Stimulated activated naive CD4-positive, alpha-beta T cell treated with Interleukin-2 at 50 U/mL for 16 hours (primary cell): ENCODE results near the gene NDUFB2.
"Not testable (repeated sequence)": the region's sequence is repeated elsewhere in the genome, so short reads cannot be mapped to it uniquely, and the experiment has no call there.

Source experiments
- DNase-seq: peaks from one replicate; lab custom pipeline; 2025; lab: John Stamatoyannopoulos, UW

NDUFB2 gene

DNA sequence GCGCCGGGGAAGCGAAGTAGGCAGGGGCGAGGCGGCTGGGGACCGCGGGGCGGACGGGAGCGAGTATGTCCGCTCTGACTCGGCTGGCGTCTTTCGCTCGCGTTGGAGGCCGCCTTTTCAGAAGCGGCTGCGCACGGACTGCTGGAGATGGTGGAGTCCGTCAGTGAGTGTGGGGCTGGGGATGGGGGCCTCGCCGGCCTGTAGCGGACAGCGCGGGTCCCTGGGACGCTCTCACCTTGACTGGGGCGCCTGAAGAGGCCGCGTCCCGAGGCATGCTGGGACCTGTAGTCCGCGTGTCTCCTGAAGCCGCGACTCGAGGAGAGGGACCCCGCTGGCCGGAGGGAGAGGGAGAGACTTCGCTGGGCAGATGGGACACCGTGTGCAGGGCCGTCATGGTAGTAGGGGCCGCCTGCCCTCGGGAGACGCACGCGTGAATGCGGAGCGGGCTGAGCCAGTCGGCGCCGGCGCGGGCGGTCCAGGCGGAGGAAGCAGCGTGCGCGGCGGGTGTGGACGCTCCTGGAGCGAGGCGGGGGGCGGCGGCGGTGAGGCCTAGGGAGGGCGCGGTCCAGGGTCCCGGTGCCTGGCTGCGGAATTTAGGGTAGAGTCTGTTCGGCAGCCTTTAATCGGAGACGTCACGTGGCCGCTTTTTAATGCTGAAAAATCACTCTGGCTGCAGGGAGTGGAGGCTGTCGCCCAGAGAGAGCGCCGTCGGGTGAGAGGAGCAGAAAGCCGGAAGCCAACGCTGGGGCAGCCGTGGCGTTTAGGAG lies at the start of gene NDUFB2:
Gene NDUFB2 (plus strand): TSS at position 29 of the 767 bp plus-strand sequence. CDS start 37 bp downstream, at position 66.
- peak; percentile 81 for DNase-seq

DNA sequence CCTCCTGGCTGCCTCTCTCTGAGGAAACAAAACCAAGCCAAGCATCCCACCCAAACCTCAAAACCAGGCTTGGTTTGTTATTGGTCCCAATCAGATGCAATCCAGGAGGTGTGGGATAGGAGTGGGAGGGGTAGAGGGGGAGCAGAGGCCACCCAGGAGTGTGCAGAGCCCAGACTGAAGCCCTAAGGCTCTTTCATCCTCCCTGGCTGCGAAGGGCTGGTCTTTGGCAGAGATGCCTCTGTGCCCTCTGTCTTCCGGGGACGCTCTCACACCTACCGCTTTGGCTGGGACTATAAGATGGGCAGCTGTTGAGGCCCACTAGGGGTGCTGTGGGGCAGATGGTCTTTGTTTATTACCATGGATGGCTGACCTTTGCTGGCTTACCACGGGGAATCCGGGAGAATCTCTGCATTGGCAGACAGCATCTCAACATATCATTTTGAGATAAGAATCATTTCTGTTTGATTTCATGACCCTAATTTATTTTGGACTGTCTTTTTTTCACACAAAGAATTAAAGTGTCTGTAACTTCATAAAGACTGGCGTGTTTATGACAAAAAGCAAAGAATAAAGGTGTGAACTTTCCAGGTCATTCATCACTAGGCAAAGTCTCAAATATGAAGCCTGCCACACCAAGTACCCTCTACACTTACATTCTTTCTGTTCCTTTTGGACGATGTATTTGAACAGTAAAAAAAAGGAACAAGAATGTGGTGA lies 49.4 kb upstream of the NDUFB2 start:
- no peak for DNase-seq

DNA sequence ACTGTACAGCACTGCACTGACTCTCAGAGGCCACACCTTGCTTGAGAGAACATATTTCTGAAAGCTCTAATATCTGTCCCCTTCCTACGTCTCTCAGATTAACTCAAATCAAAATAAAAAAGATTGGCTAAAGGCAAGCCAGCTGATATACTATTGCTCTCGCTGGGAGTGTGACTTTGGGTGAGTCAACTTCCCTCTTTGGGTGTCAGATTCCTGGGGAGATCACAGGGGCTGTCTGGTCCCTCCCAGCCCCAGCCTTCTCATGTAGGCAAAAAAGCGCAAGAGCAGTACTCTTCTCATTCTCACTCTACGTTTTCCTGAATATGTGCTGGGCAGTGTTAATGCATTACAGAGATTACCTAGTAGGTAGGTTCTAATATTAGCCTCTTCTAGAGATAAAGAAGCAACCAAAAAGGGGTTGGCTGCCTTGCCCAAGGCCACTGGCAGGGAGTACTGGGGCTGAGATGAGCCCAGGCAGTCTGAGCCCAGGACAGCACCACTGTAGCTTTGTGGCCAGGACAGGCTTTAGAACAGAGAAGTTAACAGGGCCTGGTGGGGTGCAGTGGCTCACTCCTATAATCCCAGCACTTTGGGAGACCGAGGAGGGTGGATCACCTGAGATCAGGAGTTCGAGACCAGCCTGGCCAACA lies 46.8 kb upstream of the NDUFB2 start:
- DNase-seq, result no peak

DNA sequence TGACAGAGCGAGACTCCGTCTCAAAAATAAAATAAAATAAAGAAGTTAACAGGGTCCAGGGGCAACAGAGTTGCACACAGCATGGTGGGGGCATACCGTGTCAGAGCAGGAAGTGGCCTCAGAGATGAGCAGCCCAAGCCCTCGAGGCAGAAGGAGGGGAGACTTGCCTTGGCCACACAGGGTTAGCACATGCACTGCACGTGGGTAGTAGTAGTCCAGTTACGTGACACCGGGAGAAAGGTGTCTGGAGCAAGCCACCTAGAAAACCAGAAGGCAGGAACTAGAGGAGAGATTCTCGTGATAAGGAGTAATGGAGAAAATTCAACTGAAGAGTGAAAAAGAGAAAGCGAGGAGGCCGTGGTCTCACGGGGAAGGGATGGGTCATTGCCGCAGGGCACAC lies 46.1 kb upstream of the NDUFB2 start:
- no peak for DNase-seq

DNA sequence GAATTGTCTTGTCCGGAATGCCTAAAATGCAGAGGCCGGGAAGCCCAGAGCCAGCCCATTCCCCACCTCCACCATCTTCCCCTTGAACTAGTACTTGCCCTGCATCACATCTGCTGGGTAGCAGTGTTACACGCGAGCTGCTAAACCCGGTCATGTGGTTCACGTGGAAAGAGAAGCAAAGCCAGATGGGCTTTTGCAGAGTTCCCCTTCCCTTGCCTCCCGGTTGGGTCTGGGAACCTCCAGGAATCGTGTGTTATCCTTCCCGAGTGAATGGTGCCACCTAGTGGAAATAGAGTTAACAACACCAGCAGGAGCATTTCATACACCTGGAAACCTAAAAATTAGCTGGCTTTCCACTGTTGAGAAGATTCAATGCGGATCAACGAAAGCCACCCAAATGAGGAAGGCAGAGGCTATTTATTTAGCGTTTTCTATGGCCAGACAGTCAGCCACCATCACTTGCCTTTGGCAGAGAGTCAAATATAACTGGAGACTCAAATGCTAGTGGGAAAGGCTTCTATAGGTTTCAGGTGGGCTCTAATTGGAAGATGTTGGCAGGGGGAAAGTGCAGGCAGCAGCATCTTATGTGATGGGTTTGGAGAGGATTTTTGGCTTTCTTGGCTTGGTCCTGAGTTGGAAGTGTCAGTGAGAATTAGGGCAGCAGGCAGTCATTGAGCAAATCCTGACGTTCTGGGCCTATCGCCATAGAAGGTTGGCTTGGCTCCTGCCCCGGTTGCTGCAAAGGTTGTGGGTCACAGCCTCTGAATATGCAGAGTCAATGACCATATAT lies 43.0 kb upstream of the NDUFB2 start:
- DNase-seq, result peak; percentile 4

DNA sequence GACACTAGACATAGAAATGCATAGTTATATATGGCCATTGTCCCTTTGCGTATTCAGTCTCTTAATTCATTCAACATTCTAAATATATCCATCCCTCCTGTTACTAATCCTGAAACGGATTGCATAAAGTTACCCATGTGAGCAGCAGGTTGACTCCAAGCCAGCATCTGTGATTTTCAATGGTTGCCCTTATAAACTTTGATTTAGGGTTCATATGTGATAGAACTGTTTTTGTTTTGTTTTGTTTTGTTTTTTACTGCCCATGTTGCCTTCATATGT lies 42.5 kb upstream of the NDUFB2 start:
- DNase-seq, result no peak

DNA sequence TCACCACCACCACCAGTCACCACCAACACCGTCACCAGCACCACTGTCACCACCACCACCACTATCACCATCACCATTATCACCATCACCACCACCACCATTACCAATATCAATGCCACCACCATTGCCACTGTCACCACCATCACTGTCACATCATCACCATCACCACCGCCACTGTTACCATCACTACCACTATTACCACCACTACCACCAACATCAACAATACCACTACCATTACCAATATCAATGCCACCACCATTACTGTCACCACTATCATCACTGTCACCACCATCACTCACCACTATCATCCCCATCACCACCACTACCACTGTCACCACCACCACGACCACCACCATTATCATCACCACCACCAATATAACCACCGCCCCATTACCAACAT lies 41.8 kb upstream of the NDUFB2 start:
- DNase-seq, result no peak

DNA sequence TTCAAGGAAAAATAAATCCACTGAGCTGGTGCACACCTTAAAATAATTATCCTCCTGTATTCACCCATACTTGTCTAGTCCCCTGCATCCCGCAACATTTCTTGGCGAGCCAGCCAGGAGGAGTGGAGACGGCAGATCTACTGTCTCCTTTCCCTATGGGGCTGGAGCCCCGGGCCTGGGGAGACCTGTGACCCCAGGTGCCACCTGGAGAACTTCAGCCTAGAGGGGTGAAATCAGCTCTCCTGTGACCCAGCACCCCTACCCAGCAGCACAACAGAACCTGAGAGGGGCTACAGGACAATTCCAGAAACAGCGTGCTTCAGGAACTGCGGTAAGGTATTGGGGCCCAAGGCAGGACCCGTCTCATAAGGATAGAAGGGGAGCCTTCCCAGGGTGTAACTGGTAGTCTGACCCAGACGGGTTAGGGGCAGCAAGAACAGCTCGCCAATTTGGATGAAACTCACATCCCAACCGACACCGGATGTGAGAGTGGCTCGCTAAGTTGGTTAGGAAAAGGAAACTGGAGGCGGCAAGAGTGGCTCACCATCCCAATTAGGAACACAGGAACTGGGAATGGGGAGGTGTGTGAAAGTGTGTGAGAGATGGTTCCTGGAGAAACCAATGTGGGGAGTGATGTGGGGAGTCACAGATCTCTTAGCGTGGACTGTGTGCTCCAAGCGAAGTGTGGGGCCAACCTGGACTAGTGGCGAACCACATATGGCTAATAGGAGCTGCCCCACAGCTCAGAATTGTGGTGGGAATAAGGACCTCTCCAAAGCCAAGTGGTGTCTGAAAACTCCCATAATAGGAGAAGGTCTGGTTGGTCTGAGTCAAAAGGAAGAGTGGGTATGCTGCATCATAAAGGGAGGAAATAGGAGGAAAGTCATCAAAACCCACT lies 40.7 kb upstream of the NDUFB2 start:
- no peak for DNase-seq

DNA sequence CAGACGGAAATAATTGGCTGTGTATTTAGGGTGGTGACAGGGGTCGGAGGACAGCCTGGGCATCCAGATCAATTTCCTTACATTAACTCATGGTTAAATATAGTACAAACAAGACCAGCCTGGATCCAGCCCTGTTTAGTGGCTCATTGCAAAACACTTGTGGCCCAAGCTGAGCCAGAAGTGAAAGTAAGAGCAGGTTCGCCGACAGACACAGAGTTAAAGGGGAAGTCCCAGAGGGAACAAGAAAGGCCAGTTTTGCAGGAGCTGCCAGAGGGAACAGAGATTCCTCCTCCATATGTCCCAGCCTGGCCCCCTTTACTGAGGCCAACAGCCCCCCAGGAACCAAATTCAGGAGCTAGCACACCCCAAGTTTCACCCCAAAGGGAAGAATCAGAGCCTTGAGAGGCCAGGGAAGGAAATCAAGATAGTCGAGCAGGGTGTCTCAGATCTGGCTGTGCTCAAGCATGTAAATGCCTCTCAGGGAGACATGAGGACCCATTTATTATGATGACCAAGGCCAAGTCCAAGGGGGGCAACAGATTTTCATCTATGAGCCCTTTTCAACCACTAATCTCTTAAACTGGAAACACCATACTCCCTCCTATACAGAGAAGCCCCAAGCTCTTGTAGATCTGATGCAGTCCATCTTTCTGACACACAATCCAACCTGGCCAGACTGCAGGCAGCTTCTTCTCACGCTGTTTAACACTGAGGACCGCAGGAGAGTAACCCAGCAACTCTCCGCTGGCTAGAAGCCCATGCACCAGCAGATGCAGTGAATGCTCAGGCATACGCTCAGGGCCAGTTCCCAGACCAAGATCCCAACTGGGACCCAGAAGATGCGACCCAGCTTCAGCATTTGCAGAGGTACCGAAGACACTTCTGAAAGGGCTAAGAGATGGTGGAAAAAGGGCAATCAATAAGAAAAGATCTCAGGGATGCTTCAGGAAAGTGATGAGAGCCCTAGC lies 39.7 kb upstream of the NDUFB2 start:
- peak; percentile 10 for DNase-seq

DNA sequence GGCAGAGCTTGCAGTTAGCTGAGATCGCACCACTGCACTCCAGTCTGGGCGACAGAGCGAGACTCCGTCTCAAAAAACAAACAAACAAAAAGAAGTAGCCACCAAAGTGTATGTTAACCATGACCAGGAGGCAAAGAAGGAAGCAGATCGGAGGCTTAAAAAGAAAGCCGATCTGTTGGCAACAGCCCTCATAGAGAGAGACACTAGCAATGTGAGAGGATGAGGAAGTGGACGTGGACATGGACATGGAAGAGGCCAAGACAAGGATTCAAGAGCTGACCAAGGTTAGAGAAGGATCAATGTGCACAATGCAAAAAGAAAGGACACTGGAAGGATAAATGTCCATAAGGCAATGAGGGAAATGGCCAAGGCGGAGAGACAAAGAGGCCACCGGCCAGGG lies 38.6 kb upstream of the NDUFB2 start:
- no peak for DNase-seq

DNA sequence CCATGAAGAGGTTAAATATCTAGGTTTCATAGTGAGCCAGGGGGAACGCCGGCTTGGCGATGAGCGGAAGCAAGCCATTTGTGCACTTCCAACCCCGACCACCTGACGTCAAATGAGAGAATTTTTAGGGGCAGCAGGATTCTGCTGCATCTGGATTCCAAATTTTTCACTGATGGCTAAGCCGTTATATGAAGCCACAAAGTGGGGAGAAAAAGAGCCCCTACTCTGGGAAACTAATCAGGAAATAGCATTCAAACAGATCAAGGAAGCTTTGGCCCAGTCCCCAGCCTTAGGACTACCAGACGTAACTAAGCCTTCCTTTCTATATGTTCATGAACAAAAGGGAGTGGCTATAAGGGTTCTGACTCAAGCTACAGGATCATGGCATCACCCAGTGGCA lies 36.7 kb upstream of the NDUFB2 start:
- no peak for DNase-seq

DNA sequence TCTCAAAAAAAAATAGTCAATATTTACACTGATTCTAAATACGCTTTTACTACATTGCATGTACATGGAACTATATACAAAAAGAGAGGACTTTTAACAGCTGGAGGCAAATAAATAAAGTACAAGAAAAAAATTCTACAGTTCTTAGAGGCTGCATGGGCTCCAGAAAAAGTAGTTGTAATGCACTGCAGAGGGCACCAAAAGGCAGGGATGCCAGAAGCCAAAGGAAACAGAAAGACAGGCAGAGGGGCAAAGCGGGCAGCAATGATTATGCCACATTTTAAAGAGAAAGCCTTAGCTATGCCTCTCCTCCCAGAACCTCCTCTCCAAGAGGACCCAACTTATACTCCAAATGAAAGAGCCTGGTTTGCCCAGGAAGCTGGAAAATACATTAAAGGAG lies 35.4 kb upstream of the NDUFB2 start:
- DNase-seq, result no peak

DNA sequence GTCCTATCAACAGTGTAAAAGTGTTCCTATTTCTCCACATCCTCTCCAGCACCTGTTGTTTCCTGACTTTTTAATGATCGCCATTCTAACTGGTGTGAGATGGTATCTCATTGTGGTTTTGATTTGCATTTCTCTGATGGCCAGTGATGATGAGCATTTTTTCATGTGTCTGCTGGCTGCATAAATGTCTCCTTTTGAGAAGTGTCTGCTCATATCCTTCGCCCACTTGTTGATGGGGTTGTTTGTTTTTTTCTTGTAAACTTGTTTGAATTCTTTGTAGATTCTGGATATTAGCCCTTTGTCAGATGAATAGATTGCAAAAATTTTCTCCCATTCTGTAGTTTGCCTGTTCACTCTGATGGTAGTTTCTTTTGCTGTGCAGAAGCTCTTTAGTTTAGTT lies 33.6 kb upstream of the NDUFB2 start:
- DNase-seq, result not testable (repeated sequence)

DNA sequence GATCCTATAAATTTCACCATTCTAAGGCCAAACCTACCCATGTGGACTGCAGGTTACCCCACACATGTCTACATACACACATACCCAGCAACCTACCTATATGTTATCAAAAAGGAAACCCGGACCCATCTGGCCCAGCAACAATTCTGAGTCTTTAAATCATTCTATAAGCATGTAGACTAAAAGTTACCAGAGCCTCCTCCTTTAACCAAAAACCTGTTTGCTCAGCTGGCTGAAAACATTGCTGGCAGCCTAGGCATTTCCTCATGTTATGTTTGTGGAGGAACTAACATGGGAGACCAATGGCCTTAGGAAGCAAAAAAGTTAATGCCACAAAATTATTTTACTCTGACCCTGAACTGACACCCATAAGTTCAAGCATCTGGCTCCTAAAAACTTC lies 29.0 kb upstream of the NDUFB2 start:
- DNase-seq, result no peak

DNA sequence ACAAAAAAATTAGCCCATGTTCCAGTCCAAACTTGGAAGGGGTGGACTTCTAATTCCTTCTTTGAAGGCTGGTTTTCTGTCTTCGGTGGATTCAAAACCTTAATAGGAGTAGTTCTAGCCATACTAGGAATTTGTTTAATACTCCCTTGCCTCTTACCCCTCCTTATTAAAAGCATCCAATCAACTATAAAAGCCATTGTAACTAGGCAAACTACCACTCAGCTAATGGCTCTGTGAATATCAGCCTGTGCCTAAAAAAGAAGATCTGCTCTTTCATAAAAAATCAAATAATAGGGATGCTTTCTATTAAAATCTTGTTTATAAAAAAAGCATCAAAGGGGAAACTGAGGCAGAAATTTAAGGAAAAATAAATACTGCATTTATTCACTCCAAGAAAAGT lies 27.9 kb upstream of the NDUFB2 start:
- no peak for DNase-seq

DNA sequence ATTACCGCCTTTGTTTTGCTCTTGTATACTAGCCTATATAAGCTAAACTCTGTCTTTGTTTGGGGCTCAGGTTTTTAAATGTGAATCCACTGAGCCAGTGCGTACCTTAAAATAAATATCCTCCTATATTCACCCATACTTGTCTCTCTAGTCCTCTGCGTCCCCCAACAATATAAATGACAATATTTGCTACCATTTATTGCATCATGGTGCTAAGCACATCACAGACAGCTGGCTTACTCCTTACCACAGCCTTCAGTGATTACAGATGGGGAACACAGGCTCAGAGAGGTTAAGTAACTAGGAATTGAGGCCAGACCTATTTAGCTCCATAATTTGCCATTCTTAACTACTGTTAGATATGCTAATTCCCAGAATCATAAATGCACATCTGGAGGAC lies 27.2 kb upstream of the NDUFB2 start:
- DNase-seq, result no peak

DNA sequence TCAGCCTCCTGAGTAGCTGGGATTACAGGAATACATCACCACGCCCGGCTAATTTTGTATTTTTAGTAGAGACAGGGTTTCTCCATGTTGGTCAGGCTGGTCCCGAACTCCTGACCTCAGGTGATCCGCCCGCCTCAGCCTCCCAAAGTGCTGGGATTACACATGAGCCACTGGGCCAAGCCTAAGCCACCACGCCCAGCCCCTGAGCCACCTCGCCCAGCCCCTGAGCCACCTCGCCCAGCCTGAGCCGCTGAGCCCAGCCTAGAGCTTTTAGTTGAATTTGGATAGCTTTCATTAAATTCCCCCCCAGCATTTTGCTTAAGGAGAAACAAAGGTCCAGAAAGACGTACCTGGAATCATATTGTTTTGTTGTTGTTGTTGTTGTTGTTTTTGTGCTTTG lies 26.6 kb upstream of the NDUFB2 start:
- DNase-seq, result not testable (repeated sequence)

DNA sequence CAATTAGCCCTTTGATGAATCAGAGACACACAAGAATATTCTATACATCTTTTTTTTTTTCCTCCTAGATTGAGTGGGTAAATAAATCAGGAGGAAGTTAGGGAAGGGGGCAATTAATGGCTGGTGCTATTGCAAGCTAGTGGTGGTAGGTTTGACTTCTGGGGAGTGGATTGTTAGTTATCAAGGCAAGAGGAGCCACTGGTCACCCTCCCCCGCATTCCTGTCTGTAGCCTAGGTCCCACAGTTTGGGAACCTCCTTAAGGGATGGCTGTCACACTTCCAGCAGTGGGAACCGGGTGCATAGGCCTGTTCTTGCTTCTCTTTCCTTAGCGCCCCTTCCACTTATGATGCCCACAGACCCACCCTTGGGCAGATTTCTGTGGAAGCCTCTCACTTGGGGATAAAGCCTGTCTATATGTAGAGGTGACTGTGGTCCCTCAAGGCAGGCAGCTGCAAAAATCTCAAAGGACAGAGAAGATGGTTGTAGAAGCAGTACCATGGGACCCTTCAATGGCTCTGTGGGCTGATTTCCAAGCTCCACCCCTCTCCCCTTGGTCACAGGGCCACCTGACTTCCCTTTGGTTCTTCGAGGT lies 26.1 kb upstream of the NDUFB2 start:
- DNase-seq, result no peak

DNA sequence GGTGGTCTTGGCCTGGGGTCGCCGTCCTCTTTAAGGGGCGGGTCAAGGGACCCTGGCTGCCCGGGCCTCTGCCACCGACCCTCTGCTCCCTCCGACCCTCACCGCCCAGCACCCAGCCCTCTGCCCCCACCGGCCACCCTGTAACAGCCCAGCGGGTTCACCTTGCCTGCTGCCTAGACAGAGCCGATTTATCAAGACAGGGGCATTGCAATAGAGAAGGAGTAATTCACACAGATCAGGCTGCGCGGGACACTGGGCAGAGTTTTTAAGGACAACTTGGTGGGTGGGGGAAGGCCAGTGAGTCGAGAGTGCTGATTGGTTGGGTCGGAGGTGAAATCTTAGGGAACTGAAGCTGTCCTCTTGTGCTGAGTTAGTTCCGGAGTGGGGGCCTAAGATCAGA lies 24.5 kb upstream of the NDUFB2 start:
- DNase-seq, result no peak
